Measurements from ENCODE around the gene GPR87.

DNA sequence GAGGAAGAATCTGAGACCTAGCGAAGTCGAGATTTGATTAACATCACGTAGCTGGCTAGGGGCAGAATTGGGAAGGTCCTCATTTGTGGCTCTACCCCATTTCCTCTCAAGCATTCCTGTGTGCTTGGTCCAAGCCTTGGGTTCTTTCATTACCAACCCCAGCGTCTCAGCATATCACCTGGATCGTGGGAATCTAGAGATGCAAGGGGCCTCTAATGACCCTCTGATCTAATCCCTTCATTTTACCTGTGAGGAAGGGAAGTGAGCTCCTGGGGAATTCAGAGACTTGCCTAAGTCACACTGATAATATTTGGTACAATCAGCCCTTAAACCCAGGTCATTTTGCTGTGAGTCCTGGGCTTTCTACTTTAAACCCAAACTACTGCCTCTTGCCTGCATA is 2.0 kb downstream of the GPR87 start:
- TF ChIP-seq, protein P1, sequence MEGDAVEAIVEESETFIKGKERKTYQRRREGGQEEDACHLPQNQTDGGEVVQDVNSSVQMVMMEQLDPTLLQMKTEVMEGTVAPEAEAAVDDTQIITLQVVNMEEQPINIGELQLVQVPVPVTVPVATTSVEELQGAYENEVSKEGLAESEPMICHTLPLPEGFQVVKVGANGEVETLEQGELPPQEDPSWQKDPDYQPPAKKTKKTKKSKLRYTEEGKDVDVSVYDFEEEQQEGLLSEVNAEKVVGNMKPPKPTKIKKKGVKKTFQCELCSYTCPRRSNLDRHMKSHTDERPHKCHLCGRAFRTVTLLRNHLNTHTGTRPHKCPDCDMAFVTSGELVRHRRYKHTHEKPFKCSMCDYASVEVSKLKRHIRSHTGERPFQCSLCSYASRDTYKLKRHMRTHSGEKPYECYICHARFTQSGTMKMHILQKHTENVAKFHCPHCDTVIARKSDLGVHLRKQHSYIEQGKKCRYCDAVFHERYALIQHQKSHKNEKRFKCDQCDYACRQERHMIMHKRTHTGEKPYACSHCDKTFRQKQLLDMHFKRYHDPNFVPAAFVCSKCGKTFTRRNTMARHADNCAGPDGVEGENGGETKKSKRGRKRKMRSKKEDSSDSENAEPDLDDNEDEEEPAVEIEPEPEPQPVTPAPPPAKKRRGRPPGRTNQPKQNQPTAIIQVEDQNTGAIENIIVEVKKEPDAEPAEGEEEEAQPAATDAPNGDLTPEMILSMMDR (IDR thresholded peaks at IDR 0.05 in 8 of 11, conservative IDR thresholded peaks at IDR 0.05 in 3 of 11) = no peak
- TF ChIP-seq POLR2AphosphoS5 (IDR thresholded peaks at IDR 0.05) = no peak
- TF ChIP-seq POLR2A (IDR thresholded peaks at IDR 0.05) = no peak
